HPDE6-E6E7 (cell line): ENCODE data around the gene CDK7.
A peak's percentile ranks its signal among the peaks of the same experiment; 100 is the strongest.
"Not testable (repeated sequence)": the region's sequence is repeated elsewhere in the genome, so short reads cannot be mapped to it uniquely, and the experiment has no call there.

Experiments used
- DNase-seq: peaks from one replicate; pipeline ENCODE4 v3.0.0; 2011; ENCODE audit warnings: missing footprints; ENCODE audit errors: extremely low spot score

The CDK7 gene

GRCh38 chr5:69234457-69235268 lies at the start of gene CDK7:
CDK7 (plus strand) TSS chr5:69234886; CDS start chr5:69234976, 90 bp downstream.
- peak; percentile 95 for DNase-seq

GRCh38 chr5:69187342-69187741 lies 47.3 kb upstream of the CDK7 start:
- no peak for DNase-seq

- DNase-seq, result no peak
These were observed 45.9 kb upstream of the CDK7 start for GRCh38 chr5:69188811-69189161.

GRCh38 chr5:69189162-69190086 lies 45.3 kb upstream of the CDK7 start, which contains the start of gene CENPH:
CENPH (plus strand) TSS chr5:69189583; CDS start chr5:69189635, 52 bp downstream.
- peak; percentile 82 for DNase-seq

- DNase-seq, result no peak
These were observed 32.2 kb upstream of the CDK7 start for GRCh38 chr5:69202497-69202896.

- no peak for DNase-seq
These were observed 28.0 kb upstream of the CDK7 start for GRCh38 chr5:69206528-69207190.

- DNase-seq, result no peak
These were observed 25.1 kb upstream of the CDK7 start for GRCh38 chr5:69209602-69210001.

GRCh38 chr5:69211200-69211599 lies 23.5 kb upstream of the CDK7 start:
- DNase-seq, result no peak

- no peak for DNase-seq
These were observed 22.7 kb upstream of the CDK7 start for GRCh38 chr5:69212022-69212421.

- no peak for DNase-seq
These were observed 21.0 kb upstream of the CDK7 start for GRCh38 chr5:69213513-69214215.

- DNase-seq, result no peak
These were observed 17.6 kb upstream of the CDK7 start for GRCh38 chr5:69217151-69217511.

GRCh38 chr5:69217548-69218526 lies 16.8 kb upstream of the CDK7 start:
- DNase-seq, result peak; percentile 97

- no peak for DNase-seq
These were observed 14.7 kb upstream of the CDK7 start for GRCh38 chr5:69219939-69220338.

- not testable (repeated sequence) for DNase-seq
These were observed 14.3 kb upstream of the CDK7 start for GRCh38 chr5:69220371-69220770.

GRCh38 chr5:69220833-69221232 lies 13.9 kb upstream of the CDK7 start:
- not testable (repeated sequence) for DNase-seq

- no peak for DNase-seq
These were observed 10.2 kb upstream of the CDK7 start for GRCh38 chr5:69224520-69224919.

- no peak for DNase-seq
These were observed 8.8 kb upstream of the CDK7 start for GRCh38 chr5:69225860-69226259.

- DNase-seq, result no peak
These were observed 4.5 kb upstream of the CDK7 start for GRCh38 chr5:69230181-69230580.

- DNase-seq, result no peak
These were observed 3.4 kb upstream of the CDK7 start for GRCh38 chr5:69231281-69231680.

- DNase-seq, result no peak
These were observed 2.8 kb upstream of the CDK7 start for GRCh38 chr5:69231851-69232250.
